Smooth muscle cell (in vitro differentiated cells): ENCODE measurements around the gene COG3. TPM values are rescaled to one million over a fixed set of nuclear protein-coding genes. Genes with fewer than 3 reads are reported as not detected.
A peak's percentile ranks its signal among the peaks of the same experiment; 100 is the strongest.

Experiments
- DNase-seq: peaks from one replicate; lab custom pipeline; 2025; ENCODE audit not compliant: unreplicated experiment; lab: John Stamatoyannopoulos, UW
- H2AFZ ChIP-seq: fragments of 200-600 bp; sonication (generic); 2 replicates; pipeline ENCODE4 v1.6.0; 2016; ENCODE audit warnings: antibody characterized with exemption, low read depth, mild to moderate bottlenecking
- H3F3A ChIP-seq: fragments of 200-600 bp; sonication (generic); 2 replicates; pipeline ENCODE4 v1.6.0; 2017; ENCODE audit warnings: antibody characterized with exemption, low read depth
- H3K27ac ChIP-seq: fragments of 200-600 bp; sonication (generic); 2 replicates; pipeline ENCODE4 v1.5.1; 2016; ENCODE audit warnings: low read depth, mild to moderate bottlenecking
- H3K27me3 ChIP-seq: fragments of 200-600 bp; sonication (generic); 2 replicates; pipeline ENCODE4 v1.6.1; 2016; ENCODE audit warnings: low read depth, mild to moderate bottlenecking
- H3K36me3 ChIP-seq: fragments of 200-600 bp; sonication (generic); 2 replicates; pipeline ENCODE4 v1.5.1; 2016; ENCODE audit warnings: low read depth
- H3K4me1 ChIP-seq: fragments of 200-600 bp; sonication (generic); 2 replicates; pipeline ENCODE4 v1.5.1; 2016; ENCODE audit warnings: low read depth
- H3K4me2 ChIP-seq: fragments of 200-600 bp; sonication (generic); 2 replicates; pipeline ENCODE4 v1.6.0; 2016; ENCODE audit warnings: mild to moderate bottlenecking
- H3K4me3 ChIP-seq: fragments of 200-600 bp; sonication (generic); 2 replicates; pipeline ENCODE4 v1.5.1; 2016; ENCODE audit warnings: mild to moderate bottlenecking
- H3K79me2 ChIP-seq: fragments of 200-600 bp; sonication (generic); 2 replicates; pipeline ENCODE4 v1.6.0; 2016; ENCODE audit warnings: low read depth, mild to moderate bottlenecking
- H3K9ac ChIP-seq: fragments of 200-600 bp; sonication (generic); 2 replicates; pipeline ENCODE4 v1.6.0; 2016; ENCODE audit warnings: low read depth
- H3K9me3 ChIP-seq: fragments of 200-600 bp; sonication (generic); replicated peaks from 2 replicates; pipeline ENCODE4 v1.5.1; 2016; ENCODE audit warnings: low read depth
- H4K20me1 ChIP-seq: fragments of 200-600 bp; sonication (generic); 2 replicates; pipeline ENCODE4 v1.6.0; 2016; ENCODE audit warnings: low read depth
- CTCF ChIP-seq: fragments of 200-600 bp; sonication (generic); IDR thresholded peaks from 2 replicates; pipeline ENCODE4 v1.5.1; 2017; ENCODE audit warnings: borderline replicate concordance, mild to moderate bottlenecking, antibody characterized with exemption; ENCODE audit not compliant: insufficient read depth, poor library complexity, severe bottlenecking
- WGBS: methylation state at CpG from one replicate; pipeline ENCODE4 v1.1.7; 2016; ENCODE audit warnings: low lambda C conversion rate; 5-methylcytosine and 5-hydroxymethylcytosine counted together
- polyA plus RNA-seq: library from polyadenylated mRNA; unstranded; fragments of >200 nt; fragmentation: Nextera tagmentation; extraction: Ambion mirVana; gene quantifications from 2 replicates; pipeline ENCODE4 v1.2.1, GENCODE V29; 2016
- total RNA-seq: library from RNA; depleted of rRNA; stranded (reverse); fragments of >200 nt; gene quantifications from 2 replicates; pipeline ENCODE4 v1.2.3, GENCODE V29; 2014

Gene COG3
- total and polyA plus RNA-seq, 2 experiments from 2014 or later, result 23.0 to 38.2 TPM

GRCh38 chr13:45474584-45475454, 10.1 kb downstream of the COG3 start:
- Histone ChIP-seq H3K79me2 (peaks cover 76% of the 10 kb centered on the region), H3K36me3 (no peaks in the 10 kb centered on the region), H2AFZ (no peak overlapping the region), H3K27ac (no peak overlapping the region), H3K4me2 (no peak overlapping the region), H3K27me3 (no peaks in the 10 kb centered on the region), H3K4me1 (no peaks in the 10 kb centered on the region), H3K9ac (no peak overlapping the region), H4K20me1 (peaks cover 89% of the 10 kb centered on the region), H3F3A (no peaks in the 10 kb centered on the region), H3K9me3 (no peaks in the 10 kb centered on the region), H3K4me3 (no peak overlapping the region)
- DNase-seq, result no peak
- 97% methylated on average over 3 of the region's 3 CpGs for WGBS
- TF ChIP-seq CTCF, result no peak

- 47% methylated on average over 2 of the region's 2 CpGs for WGBS
- H3K4me1 ChIP-seq, result no peaks in the 10 kb centered on the region
- H3K36me3 ChIP-seq, result peaks cover 15% of the 10 kb centered on the region
- no peak overlapping the region for H2AFZ ChIP-seq
- no peak overlapping the region for H3K4me2 ChIP-seq
- no peak overlapping the region for H3K9ac ChIP-seq
- no peaks in the 10 kb centered on the region for H3F3A ChIP-seq
- H3K27me3 ChIP-seq, result no peaks in the 10 kb centered on the region
- no peaks in the 10 kb centered on the region for H3K9me3 ChIP-seq
- DNase-seq, result no peak
- peaks cover 72% of the 10 kb centered on the region for H4K20me1 ChIP-seq
- no peak overlapping the region for H3K4me3 ChIP-seq
- peaks cover 51% of the 10 kb centered on the region for H3K79me2 ChIP-seq
- no peak for TF ChIP-seq CTCF
- H3K27ac ChIP-seq, result peak overlapping the region; percentile 22
Observed at GRCh38 chr13:45479661-45480060, 14.9 kb downstream of the COG3 start.

GRCh38 chr13:45481688-45482087, 16.9 kb downstream of the COG3 start:
- no peak overlapping the region for H3K4me2 ChIP-seq
- WGBS, result 94% methylated on average over 1 of the region's 1 CpG

More at GRCh38 chr13:45481688-45482087, 16.9 kb downstream of the COG3 start:
- Histone ChIP-seq H3K36me3 (peaks cover 15% of the 10 kb centered on the region), H3K4me3 (no peak overlapping the region), H3F3A (no peaks in the 10 kb centered on the region), H4K20me1 (peaks cover 52% of the 10 kb centered on the region), H2AFZ (no peak overlapping the region), H3K9ac (no peak overlapping the region), H3K9me3 (no peaks in the 10 kb centered on the region), H3K27me3 (no peaks in the 10 kb centered on the region), H3K79me2 (peaks cover 30% of the 10 kb centered on the region), H3K27ac (no peak overlapping the region), H3K4me1 (no peaks in the 10 kb centered on the region)
- no peak for TF ChIP-seq CTCF
- DNase-seq, result no peak
